ENCODE results near the gene PTPRA. TPM values are rescaled to one million over a fixed set of nuclear protein-coding genes. Genes with fewer than 3 reads are reported as not detected.

Gene PTPRA
- total RNA-seq, 1 experiment from 2014 or later, result 45.2 TPM

DNA sequence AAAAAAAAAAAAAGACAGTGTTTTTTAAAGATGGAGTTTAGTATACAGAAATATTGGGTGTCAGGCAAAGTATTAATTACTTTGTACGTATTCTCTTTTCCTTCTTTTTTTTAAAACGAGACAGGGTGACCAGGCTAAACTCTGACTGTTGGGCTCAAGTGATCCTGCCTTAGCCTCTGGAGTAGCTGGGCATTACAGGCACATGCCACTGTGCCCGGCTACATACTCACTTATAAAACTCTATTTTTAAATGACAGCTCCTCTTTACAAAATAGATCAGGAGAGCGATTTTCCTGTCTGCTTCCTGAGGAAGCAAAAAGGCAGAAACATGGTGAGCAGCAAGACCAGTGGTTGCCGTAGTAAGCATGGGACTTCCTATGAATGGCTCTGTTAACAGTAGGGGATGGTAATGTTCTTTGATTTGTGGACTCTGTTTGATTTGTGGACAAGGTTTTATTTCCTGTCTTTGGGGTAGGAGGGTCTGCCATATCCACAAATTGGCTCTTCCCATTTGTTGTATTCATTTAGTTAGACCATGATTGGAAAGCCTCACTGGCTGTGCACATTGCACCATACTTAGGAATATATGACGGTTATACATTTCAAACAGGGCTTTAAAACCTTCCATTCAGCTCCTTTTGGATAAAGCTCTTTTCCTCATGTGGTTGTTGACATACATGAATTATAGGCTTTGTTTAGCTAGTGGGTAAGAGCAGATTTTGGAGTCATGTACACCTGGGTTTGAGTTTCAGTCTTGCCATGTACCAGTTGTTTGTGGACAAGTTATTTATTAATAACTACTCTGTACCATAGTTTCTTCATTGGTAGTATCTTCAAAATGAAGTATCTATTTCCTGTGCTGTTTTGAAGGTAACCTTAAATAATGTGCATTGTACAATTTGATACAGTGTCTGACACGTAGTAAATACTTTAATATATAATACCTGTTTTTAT is 45.1 kb downstream of the PTPRA start:
- no peak overlapping the region for H3K9ac ChIP-seq (ENCODE audit: extremely low read depth, insufficient read length, low read length)
- H2BK15ac ChIP-seq (ENCODE audit: low read depth, low read length), result no peak overlapping the region
- H3K27ac ChIP-seq (ENCODE audit: insufficient read length, low read depth, low read length), result no peak overlapping the region
- no peaks in the 10 kb centered on the region for H4K20me1 ChIP-seq (ENCODE audit: control insufficient read depth, insufficient read depth, insufficient read length)
- Mint-ChIP-seq H3K4me3 (no peak overlapping the region), H3K27me3 (ENCODE audit: low read depth) (no peaks in the 10 kb centered on the region), H3K27ac (peak overlapping the region in 1 of 3 experiments; percentile 74; a peak in 1 of 7 replicates), H3K4me1 (peaks cover 27 to 35% of the 10 kb centered on the region in 2 experiments), H3K36me3 (ENCODE audit: insufficient read depth in 1 of 3, low read depth in 3 of 3) (peaks cover 0 to 3% (median 0%) of the 10 kb centered on the region in 3 experiments; a peak in 2 of 7 replicates), H3K9me3 (no peaks in the 10 kb centered on the region)
- H4K8ac ChIP-seq (replicated peaks; ENCODE audit: insufficient read length, low read depth, low read length), result no peak overlapping the region
- H3K4me2 ChIP-seq (ENCODE audit: insufficient read depth, insufficient read length, low read length), result no peak overlapping the region
- H3K79me1 ChIP-seq (ENCODE audit: insufficient read depth, low read depth, low read length, poor library complexity, severe bottlenecking), result peaks cover 5% of the 10 kb centered on the region
- peak overlapping the region; percentile 23 for H2AK5ac ChIP-seq (ENCODE audit: insufficient read length, low read length)
- H2BK20ac ChIP-seq (ENCODE audit: low read depth, low read length, poor library complexity, severe bottlenecking), result no peak overlapping the region
- no peak overlapping the region for H3T11ph ChIP-seq (ENCODE audit: low read length)
- H4K5ac ChIP-seq (ENCODE audit: insufficient read length, low read depth, low read length), result no peak overlapping the region
- no peak overlapping the region for H3K14ac ChIP-seq (ENCODE audit: insufficient read depth, low read length)
- peaks cover 3% of the 10 kb centered on the region; the same call in 1 of the 2 replicates for H3K79me2 ChIP-seq (ENCODE audit: insufficient read depth, low read length)
- no peak for DNase-seq
- no peak overlapping the region for H2BK120ac ChIP-seq (ENCODE audit: low read depth, low read length, poor library complexity, severe bottlenecking)
- no peak overlapping the region for H3K56ac ChIP-seq (ENCODE audit: insufficient read length, low read depth, low read length)
- H2BK5ac ChIP-seq (ENCODE audit: insufficient read length, low read length), result no peak overlapping the region
- no peak overlapping the region for H3K23ac ChIP-seq (ENCODE audit: insufficient read length, low read depth, low read length)
- no peak overlapping the region for H2BK12ac ChIP-seq (ENCODE audit: insufficient read length, low read depth, low read length)
- no peaks in the 10 kb centered on the region for H3K27me3 ChIP-seq (ENCODE audit: insufficient read depth, low read length)
- H3K9me3 ChIP-seq (ENCODE audit: control insufficient read depth, low read depth, low read length), result no peaks in the 10 kb centered on the region
- H4K91ac ChIP-seq (ENCODE audit: insufficient read length, low read depth, low read length), result no peak overlapping the region
- no peaks in the 10 kb centered on the region for H3K23me2 ChIP-seq (ENCODE audit: insufficient read length, low read depth, low read length, poor library complexity, severe bottlenecking)
- peaks cover 12% of the 10 kb centered on the region for H3K4me1 ChIP-seq (ENCODE audit: insufficient read depth, low read length)
- no peak overlapping the region for H3K18ac ChIP-seq (ENCODE audit: insufficient read length, low read depth, low read length)
- TF ChIP-seq, protein P1, sequence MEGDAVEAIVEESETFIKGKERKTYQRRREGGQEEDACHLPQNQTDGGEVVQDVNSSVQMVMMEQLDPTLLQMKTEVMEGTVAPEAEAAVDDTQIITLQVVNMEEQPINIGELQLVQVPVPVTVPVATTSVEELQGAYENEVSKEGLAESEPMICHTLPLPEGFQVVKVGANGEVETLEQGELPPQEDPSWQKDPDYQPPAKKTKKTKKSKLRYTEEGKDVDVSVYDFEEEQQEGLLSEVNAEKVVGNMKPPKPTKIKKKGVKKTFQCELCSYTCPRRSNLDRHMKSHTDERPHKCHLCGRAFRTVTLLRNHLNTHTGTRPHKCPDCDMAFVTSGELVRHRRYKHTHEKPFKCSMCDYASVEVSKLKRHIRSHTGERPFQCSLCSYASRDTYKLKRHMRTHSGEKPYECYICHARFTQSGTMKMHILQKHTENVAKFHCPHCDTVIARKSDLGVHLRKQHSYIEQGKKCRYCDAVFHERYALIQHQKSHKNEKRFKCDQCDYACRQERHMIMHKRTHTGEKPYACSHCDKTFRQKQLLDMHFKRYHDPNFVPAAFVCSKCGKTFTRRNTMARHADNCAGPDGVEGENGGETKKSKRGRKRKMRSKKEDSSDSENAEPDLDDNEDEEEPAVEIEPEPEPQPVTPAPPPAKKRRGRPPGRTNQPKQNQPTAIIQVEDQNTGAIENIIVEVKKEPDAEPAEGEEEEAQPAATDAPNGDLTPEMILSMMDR (conservative IDR thresholded peaks at IDR 0.05), result no peak
- no peak overlapping the region for H3K4ac ChIP-seq (ENCODE audit: low read depth, low read length)
- no peak overlapping the region for H2AFZ ChIP-seq (ENCODE audit: low read length)
- no CpG with 5 or more reads among the region's 7 CpGs for WGBS (ENCODE audit: extremely low coverage, insufficient read length, low lambda C conversion rate)
